Ramos (cell line): ENCODE data around the gene NET1.
"Not testable (repeated sequence)": the region's sequence is repeated elsewhere in the genome, so short reads cannot be mapped to it uniquely, and the experiment has no call there.

Source experiments
- in situ Hi-C: fragments of 300-500 bp; cut with MboI; formaldehyde crosslinking; loops from one replicate; pipeline ENCODE4 v1.14.3; 2022; ENCODE audit warnings: low sequenced_read_pairs; ENCODE audit not compliant: unreplicated experiment

Gene NET1

GRCh38 chr10:5460468-5461202, 48.3 kb downstream of the NET1 start:
- in situ Hi-C loops, result no loop called here

- in situ Hi-C loops, result no loop called here
Observed at GRCh38 chr10:5461203-5461588, 48.8 kb downstream of the NET1 start.

- in situ Hi-C loops, result no loop called here
Observed at GRCh38 chr10:5461914-5462840, 49.8 kb downstream of the NET1 start.

- in situ Hi-C loops, result no loop called here
Observed at GRCh38 chr10:5462841-5463293, 50.5 kb downstream of the NET1 start.

- in situ Hi-C loops, result no loop called here
Observed at GRCh38 chr10:5464546-5464945, 52.2 kb downstream of the NET1 start.

GRCh38 chr10:5465976-5466450, 53.7 kb downstream of the NET1 start:
- in situ Hi-C loops, result no loop called here

GRCh38 chr10:5466451-5467206, 54.3 kb downstream of the NET1 start:
- in situ Hi-C loops, result no loop called here

GRCh38 chr10:5467207-5467535, 54.8 kb downstream of the NET1 start:
- in situ Hi-C loops, result no loop called here

- in situ Hi-C loops, result no loop called here
Observed at GRCh38 chr10:5467634-5468255, 55.4 kb downstream of the NET1 start.

- in situ Hi-C loops, result no loop called here
Observed at GRCh38 chr10:5468262-5469106, 56.1 kb downstream of the NET1 start.

GRCh38 chr10:5469353-5470061, 57.1 kb downstream of the NET1 start:
- in situ Hi-C loops, result no loop called here

- in situ Hi-C loops, result no loop called here
Observed at GRCh38 chr10:5470062-5470751, 57.9 kb downstream of the NET1 start.

- in situ Hi-C loops, result not testable (repeated sequence)
Observed at GRCh38 chr10:5474642-5475041, 62.3 kb downstream of the NET1 start.

GRCh38 chr10:5475088-5475487, 62.7 kb downstream of the NET1 start:
- in situ Hi-C loops, result not testable (repeated sequence)

GRCh38 chr10:5475974-5476807, 63.8 kb downstream of the NET1 start:
- in situ Hi-C loops, result not testable (repeated sequence)

GRCh38 chr10:5476918-5477525, 64.7 kb downstream of the NET1 start:
- in situ Hi-C loops, result no loop called here
